K562 (cell line): ENCODE results near the gene MOB3B. TPM values are rescaled to one million over a fixed set of nuclear protein-coding genes. Genes with fewer than 3 reads are reported as not detected.

Experiments
- BRCA1 ChIP-seq, 2 experiments: fragments of 450-650 bp in 1 of 2; sonication (generic) in 1 of 2; formaldehyde crosslinking in 1 of 2; IDR thresholded peaks; 2 replicates each; pipeline versions ENCODE4 v1.5.0 to v1.6.1; 2017 to 2020; ENCODE audit warnings: mild to moderate bottlenecking in 1 of 2, missing genetic modification reagents in 1 of 2
- CHD2 ChIP-seq: IDR thresholded peaks from 2 replicates; pipeline ENCODE4 v1.6.1; 2011; ENCODE audit warnings: low read depth, low read length
- CTBP1 ChIP-seq: fragments of 450-650 bp; IDR thresholded peaks from 2 replicates; pipeline ENCODE4 v1.6.1; 2016; ENCODE audit warnings: borderline replicate concordance
- ETS2 ChIP-seq: IDR thresholded peaks from 2 replicates; pipeline ENCODE4 v1.6.1; 2016; ENCODE audit warnings: borderline replicate concordance, missing genetic modification characterization, mild to moderate bottlenecking, moderate library complexity, missing compliant biosample characterization; ENCODE audit not compliant: poor library complexity, severe bottlenecking
- GABPA ChIP-seq: fragments of 200-800 bp; sonication (Bioruptor generic); conservative IDR thresholded peaks from 2 replicates; pipeline ENCODE4 v1.6.1; 2016; ENCODE audit warnings: low read depth, missing genetic modification characterization, missing compliant biosample characterization
- HDGF ChIP-seq: fragments of 450-650 bp; IDR thresholded peaks from 2 replicates; pipeline ENCODE4 v1.6.1; 2016
- HNRNPH1 ChIP-seq: fragments of 200-400 bp; formaldehyde crosslinking; optimal IDR thresholded peaks from 2 replicates; pipeline ENCODE3; 2017; ENCODE audit warnings: low read depth, mild to moderate bottlenecking, low read length, moderate library complexity
- HNRNPLL ChIP-seq: fragments of 200-400 bp; formaldehyde crosslinking; IDR thresholded peaks from 2 replicates; pipeline ENCODE4 v1.6.1; 2017; ENCODE audit warnings: low read length, low read depth, mild to moderate bottlenecking; ENCODE audit not compliant: poor library complexity, severe bottlenecking
- HSF4 ChIP-seq: fragments of 250-450 bp; sonication (Bioruptor Pico); IDR thresholded peaks from 2 replicates; pipeline ENCODE4 v2.1.2; 2022; ENCODE audit warnings: mild to moderate bottlenecking, moderate library complexity, borderline replicate concordance
- NCOA1 ChIP-seq: fragments of 450-650 bp; IDR thresholded peaks from 2 replicates; pipeline ENCODE4 v1.6.1; 2016; ENCODE audit warnings: low read depth
- NFATC3 ChIP-seq: fragments of 450-650 bp; IDR thresholded peaks from 2 replicates; pipeline ENCODE4 v1.6.1; 2017; ENCODE audit warnings: mild to moderate bottlenecking
- NFE2 ChIP-seq: IDR thresholded peaks from 2 replicates; pipeline ENCODE4 v1.6.1; 2014; ENCODE audit warnings: antibody characterized with exemption, low read depth
- PCBP1 ChIP-seq: fragments of 200-400 bp; formaldehyde crosslinking; IDR thresholded peaks from 2 replicates; pipeline ENCODE4 v1.6.1; 2018; ENCODE audit warnings: mild to moderate bottlenecking, low read depth, low read length; ENCODE audit not compliant: poor library complexity, severe bottlenecking
- RBM17 ChIP-seq: fragments of 200-400 bp; formaldehyde crosslinking; IDR thresholded peaks from 2 replicates; pipeline ENCODE4 v1.6.1; 2017; ENCODE audit warnings: low read depth, mild to moderate bottlenecking, low read length, borderline replicate concordance
- TCFL5 ChIP-seq: fragments of 250-450 bp; sonication (Bioruptor Pico); conservative IDR thresholded peaks from 2 replicates; pipeline ENCODE4 v1.6.1; 2021; ENCODE audit warnings: mild to moderate bottlenecking, moderate library complexity, matching md5 sums
- THRB ChIP-seq: fragments of 450-650 bp; formaldehyde crosslinking; conservative IDR thresholded peaks from 2 replicates; pipeline ENCODE4 v1.4.0; 2022; ENCODE audit warnings: mild to moderate bottlenecking, missing genetic modification characterization
- WHSC1 ChIP-seq: IDR thresholded peaks from one replicate; pipeline ENCODE4 v1.6.1; 2012; ENCODE audit warnings: low read length, control low read depth, inconsistent platforms
- ZNF121 ChIP-seq: sonication (generic); formaldehyde crosslinking; conservative IDR thresholded peaks from 2 replicates; pipeline ENCODE4 v1.8.0; 2022; ENCODE audit warnings: missing genetic modification reagents
- ZNF253 ChIP-seq: fragments of 250-450 bp; sonication (Bioruptor Pico); conservative IDR thresholded peaks from 2 replicates; pipeline ENCODE4 v1.6.1; 2021; ENCODE audit warnings: mild to moderate bottlenecking
- ZNF316 ChIP-seq: fragments of 450-650 bp; IDR thresholded peaks from 2 replicates; pipeline ENCODE4 v1.6.1; 2016
- ZNF57 ChIP-seq: fragments of 450-650 bp; formaldehyde crosslinking; IDR thresholded peaks from 2 replicates; pipeline ENCODE4 v1.4.0; 2020; ENCODE audit warnings: mild to moderate bottlenecking, moderate library complexity
- ZNF586 ChIP-seq: fragments of 450-650 bp; formaldehyde crosslinking; conservative IDR thresholded peaks from 2 replicates; pipeline ENCODE4 v1.4.0; 2020; ENCODE audit warnings: mild to moderate bottlenecking, moderate library complexity
- polyA plus RNA-seq, 8 experiments: library from polyadenylated mRNA; depleted of rRNA in 4 of 8; stranded (reverse) in 5 of 8; unstranded in 3 of 8; fragments of >200 nt; fragmentation: Nextera tagmentation in 2 of 8; fragmentation: Illumina TruSeq in 1 of 8; extraction: Ambion mirVana in 2 of 8; extraction: Trizol in 1 of 8; gene quantifications; 2 replicates each; pipeline versions ENCODE4 v1.2.1 to v1.2.3, GENCODE V29; 2011 to 2014; ENCODE audit warnings: inconsistent platforms in 1 of 8, missing spikeins in 1 of 8
- total RNA-seq, 7 experiments: library from RNA; depleted of rRNA in 6 of 7; stranded (reverse); fragments of >200 nt in 6 of 7; fragmentation: Illumina TruSeq in 2 of 7; extraction: Trizol in 2 of 7; gene quantifications; 2 replicates each; pipeline versions ENCODE4 v1.2.1 to v1.2.3, GENCODE V29; 2011 to 2021; ENCODE audit warnings: low replicate concordance in 1 of 7
- TF ChIP-seq, protein P1 (sequence below): IDR thresholded peaks from 2 replicates; pipeline ENCODE4 v1.6.1; 2016; ENCODE audit warnings: missing genetic modification characterization, missing compliant biosample characterization
- TF ChIP-seq, protein P2 (sequence below): fragments of 450-650 bp; formaldehyde crosslinking; IDR thresholded peaks from 2 replicates; pipeline ENCODE4 v1.4.0; 2022; ENCODE audit warnings: missing genetic modification characterization

MOB3B gene
- total and polyA plus RNA-seq, 9 of the 15 experiments (the other 6 are each of a cell fraction or from before 2014, with no cell fraction given), result 3.6 to 12.8 (median 7.2) TPM

GRCh38 chr9:27573634-27574590, 44.3 kb upstream of the MOB3B start (continued):
- TF ChIP-seq TCFL5 (CRISPR knock-in tag), result no peak
- TF ChIP-seq ZNF316, result no peak
- peak; percentile 83 for TF ChIP-seq HNRNPLL
- no peak for TF ChIP-seq ZNF121 (CRISPR knock-in tag)
- no peak for TF ChIP-seq ZNF57 (CRISPR knock-in tag)
- no peak for TF ChIP-seq ZNF253 (CRISPR knock-in tag)
- TF ChIP-seq HSF4 (CRISPR knock-in tag), result no peak
- no peak for TF ChIP-seq HNRNPH1
- TF ChIP-seq CHD2, result no peak
- no peak for TF ChIP-seq WHSC1
- no peak for TF ChIP-seq ETS2 (tag)
- no peak for TF ChIP-seq THRB
- TF ChIP-seq RBM17, result no peak
- no peak for TF ChIP-seq PCBP1
- TF ChIP-seq ZNF586 (CRISPR knock-in tag), result no peak
- TF ChIP-seq, protein P1, sequence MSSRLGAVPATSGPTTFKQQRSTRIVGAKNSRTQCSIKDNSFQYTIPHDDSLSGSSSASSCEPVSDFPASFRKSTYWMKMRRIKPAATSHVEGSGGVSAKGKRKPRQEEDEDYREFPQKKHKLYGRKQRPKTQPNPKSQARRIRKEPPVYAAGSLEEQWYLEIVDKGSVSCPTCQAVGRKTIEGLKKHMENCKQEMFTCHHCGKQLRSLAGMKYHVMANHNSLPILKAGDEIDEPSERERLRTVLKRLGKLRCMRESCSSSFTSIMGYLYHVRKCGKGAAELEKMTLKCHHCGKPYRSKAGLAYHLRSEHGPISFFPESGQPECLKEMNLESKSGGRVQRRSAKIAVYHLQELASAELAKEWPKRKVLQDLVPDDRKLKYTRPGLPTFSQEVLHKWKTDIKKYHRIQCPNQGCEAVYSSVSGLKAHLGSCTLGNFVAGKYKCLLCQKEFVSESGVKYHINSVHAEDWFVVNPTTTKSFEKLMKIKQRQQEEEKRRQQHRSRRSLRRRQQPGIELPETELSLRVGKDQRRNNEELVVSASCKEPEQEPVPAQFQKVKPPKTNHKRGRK (tag), result no peak
- TF ChIP-seq NCOA1, result peak; percentile 81
- TF ChIP-seq GABPA, result peak; percentile 71
- no peak for TF ChIP-seq CTBP1
- no peak for TF ChIP-seq BRCA1 (IDR thresholded peaks at IDR 0.05)
- no peak for TF ChIP-seq BRCA1 (CRISPR knock-in tag; IDR thresholded peaks at IDR 0.05)
- TF ChIP-seq NFE2, result no peak
- TF ChIP-seq HDGF, result no peak
- TF ChIP-seq, protein P2, sequence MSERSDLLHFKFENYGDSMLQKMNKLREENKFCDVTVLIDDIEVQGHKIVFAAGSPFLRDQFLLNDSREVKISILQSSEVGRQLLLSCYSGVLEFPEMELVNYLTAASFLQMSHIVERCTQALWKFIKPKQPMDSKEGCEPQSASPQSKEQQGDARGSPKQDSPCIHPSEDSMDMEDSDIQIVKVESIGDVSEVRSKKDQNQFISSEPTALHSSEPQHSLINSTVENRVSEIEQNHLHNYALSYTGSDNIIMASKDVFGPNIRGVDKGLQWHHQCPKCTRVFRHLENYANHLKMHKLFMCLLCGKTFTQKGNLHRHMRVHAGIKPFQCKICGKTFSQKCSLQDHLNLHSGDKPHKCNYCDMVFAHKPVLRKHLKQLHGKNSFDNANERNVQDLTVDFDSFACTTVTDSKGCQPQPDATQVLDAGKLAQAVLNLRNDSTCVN (CRISPR knock-in tag), result no peak
- TF ChIP-seq NFATC3, result no peak
